ENCODE measurements around the gene ATP10A.

ATP10A gene

GRCh38 chr15:25787855-25788520, 75.1 kb downstream of the ATP10A start:
- WGBS (ENCODE audit: insufficient coverage) = 79% methylated on average over 12 of the region's 13 CpGs
- CTCF ChIA-PET = interaction anchor here (1.4 kb wide), 1 partner anchor 13 kb away, joined by 3 read pairs; no protein-coding TSS in a partner anchor

DNA sequence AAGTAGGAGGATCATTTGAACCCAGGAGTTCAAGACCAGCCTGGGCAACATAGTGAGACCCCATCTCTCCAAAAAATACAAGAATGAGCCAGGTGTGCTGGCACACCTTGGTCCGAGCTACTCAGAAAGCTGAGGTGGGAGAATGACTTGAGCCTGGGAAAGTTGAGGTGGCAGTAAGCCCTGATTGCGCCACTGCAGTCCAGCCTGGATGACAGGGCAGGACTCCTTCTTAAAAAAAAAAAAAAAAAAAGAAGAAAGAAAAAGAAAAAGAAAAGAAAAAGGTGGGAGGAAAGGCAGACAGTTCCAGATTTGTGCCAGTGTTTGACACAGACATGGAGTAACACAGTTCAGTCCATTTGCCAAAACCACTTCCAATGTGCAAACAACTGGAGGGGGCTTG, 75.7 kb downstream of the ATP10A start:
- peaks cover 0 to 69% (median 12%) of the 10 kb centered on the region in 4 experiments for H3K4me1 ChIP-seq (ENCODE audit: control extremely low read depth in 1 of 4, control insufficient read depth in 4 of 4, insufficient read depth in 4 of 4, low read length in 3 of 4)
- CTCF ChIA-PET = interaction anchor here (1.4 kb wide), 1 partner anchor 12 kb away, joined by 3 read pairs; no protein-coding TSS in a partner anchor
- 100% methylated on average over 1 of the region's 2 CpGs for WGBS (ENCODE audit: insufficient coverage)

More at GRCh38 chr15:25787855-25788520, 75.1 kb downstream of the ATP10A start:
- no peaks in the 10 kb centered on the region for H3K9me3 ChIP-seq (ENCODE audit: control extremely low read depth in 1 of 5, control insufficient read depth in 4 of 5, insufficient read depth in 2 of 5, low read depth in 1 of 5, low read length in 4 of 5)
- H3K36me3 ChIP-seq (ENCODE audit: control insufficient read depth in 4 of 4, insufficient read depth in 4 of 4, low read length in 3 of 4) = no peaks in the 10 kb centered on the region
- POLR2A ChIA-PET = no interaction called here
- no peak overlapping the region for H3K27ac ChIP-seq (ENCODE audit: insufficient read depth in 1 of 2, low read depth in 1 of 2, low read length in 2 of 2, poor library complexity in 1 of 2, severe bottlenecking in 2 of 2)
- peak overlapping the region in 1 of 7 experiments; percentile 3 for H3K4me3 ChIP-seq (ENCODE audit: control insufficient read depth in 1 of 7, extremely low read depth in 1 of 7, insufficient read depth in 4 of 7, low read depth in 2 of 7, low read length in 6 of 7)
- no peaks in the 10 kb centered on the region for H3K27me3 ChIP-seq (replicated peaks in 2 of 5; ENCODE audit: control insufficient read depth in 4 of 5, insufficient read depth in 5 of 5, low read length in 4 of 5)
- H3K4me1 ChIP-seq (ENCODE audit: control extremely low read depth in 1 of 4, control insufficient read depth in 4 of 4, insufficient read depth in 4 of 4, low read length in 3 of 4) = peaks cover 0 to 75% (median 16%) of the 10 kb centered on the region in 4 experiments
- DNase-seq = peak in 2 of 3 donors; percentile 47 to 53

DNA sequence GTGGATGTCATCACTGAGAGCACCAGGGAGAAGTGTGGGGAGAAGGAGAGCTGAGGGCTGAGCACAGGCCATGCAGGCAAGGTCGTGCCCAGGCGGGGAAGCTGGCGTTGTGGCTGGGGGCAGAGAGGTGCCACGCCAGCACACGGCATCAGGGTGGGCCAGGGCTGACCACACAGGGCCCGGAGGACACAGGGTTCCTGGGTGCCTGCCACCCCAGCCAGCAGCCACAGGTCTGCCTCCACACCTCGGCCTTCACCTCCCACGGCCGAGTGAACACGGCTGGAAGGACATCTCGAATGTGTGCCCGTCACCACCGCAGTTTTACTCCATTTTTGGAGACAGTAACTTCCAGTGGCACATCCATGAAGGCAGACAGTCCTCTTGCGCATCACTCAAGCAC, 77.1 kb downstream of the ATP10A start:
- no peak overlapping the region for H3K27ac ChIP-seq (ENCODE audit: insufficient read depth in 1 of 2, low read depth in 1 of 2, low read length in 2 of 2, poor library complexity in 1 of 2, severe bottlenecking in 2 of 2)
- WGBS (ENCODE audit: insufficient coverage) = 94% methylated on average over 14 of the region's 14 CpGs

More for the DNA sequence above, 75.7 kb downstream of the ATP10A start:
- POLR2A ChIA-PET = no interaction called here
- no peak overlapping the region for H3K27ac ChIP-seq (ENCODE audit: insufficient read depth in 1 of 2, low read depth in 1 of 2, low read length in 2 of 2, poor library complexity in 1 of 2, severe bottlenecking in 2 of 2)
- H3K27me3 ChIP-seq (replicated peaks in 2 of 5; ENCODE audit: control insufficient read depth in 4 of 5, insufficient read depth in 5 of 5, low read length in 4 of 5) = no peaks in the 10 kb centered on the region
- no peak for DNase-seq
- no peak overlapping the region for H3K4me3 ChIP-seq (ENCODE audit: control insufficient read depth in 1 of 7, extremely low read depth in 1 of 7, insufficient read depth in 4 of 7, low read depth in 2 of 7, low read length in 6 of 7)
- H3K9me3 ChIP-seq (ENCODE audit: control extremely low read depth in 1 of 5, control insufficient read depth in 4 of 5, insufficient read depth in 2 of 5, low read depth in 1 of 5, low read length in 4 of 5) = no peaks in the 10 kb centered on the region
- no peaks in the 10 kb centered on the region for H3K36me3 ChIP-seq (ENCODE audit: control insufficient read depth in 4 of 4, insufficient read depth in 4 of 4, low read length in 3 of 4)

GRCh38 chr15:25785641-25786025, 77.5 kb downstream of the ATP10A start:
- WGBS (ENCODE audit: insufficient coverage) = 50% methylated on average over 7 of the region's 9 CpGs
- H3K9me3 ChIP-seq (ENCODE audit: control extremely low read depth in 1 of 5, control insufficient read depth in 4 of 5, insufficient read depth in 2 of 5, low read depth in 1 of 5, low read length in 4 of 5) = no peaks in the 10 kb centered on the region
- CTCF ChIA-PET = interaction anchor here (1.4 kb wide), 2 partner anchors 74 to 148 kb away, joined by 3 read pairs; no protein-coding TSS in a partner anchor
- peak in 1 of 3 donors; percentile 36 for DNase-seq
- no peaks in the 10 kb centered on the region for H3K27me3 ChIP-seq (replicated peaks in 2 of 5; ENCODE audit: control insufficient read depth in 4 of 5, insufficient read depth in 5 of 5, low read length in 4 of 5)
- POLR2A ChIA-PET = interaction anchor here (0.7 kb wide), 1 partner anchor 22 kb away, joined by 3 read pairs; no protein-coding TSS in a partner anchor
- no peak overlapping the region for H3K4me3 ChIP-seq (ENCODE audit: control insufficient read depth in 1 of 7, extremely low read depth in 1 of 7, insufficient read depth in 4 of 7, low read depth in 2 of 7, low read length in 6 of 7)
- H3K36me3 ChIP-seq (ENCODE audit: control insufficient read depth in 4 of 4, insufficient read depth in 4 of 4, low read length in 3 of 4) = peaks cover 0 to 3% (median 1%) of the 10 kb centered on the region in 4 experiments
- no peak overlapping the region for H3K27ac ChIP-seq (ENCODE audit: insufficient read depth in 1 of 2, low read depth in 1 of 2, low read length in 2 of 2, poor library complexity in 1 of 2, severe bottlenecking in 2 of 2)
- peaks cover 0 to 52% (median 11%) of the 10 kb centered on the region in 4 experiments for H3K4me1 ChIP-seq (ENCODE audit: control extremely low read depth in 1 of 4, control insufficient read depth in 4 of 4, insufficient read depth in 4 of 4, low read length in 3 of 4)

More for the DNA sequence above, 77.1 kb downstream of the ATP10A start:
- Histone ChIP-seq H3K4me1 (ENCODE audit: control extremely low read depth in 1 of 4, control insufficient read depth in 4 of 4, insufficient read depth in 4 of 4, low read length in 3 of 4) (peaks cover 0 to 56% (median 11%) of the 10 kb centered on the region in 4 experiments), H3K36me3 (ENCODE audit: control insufficient read depth in 4 of 4, insufficient read depth in 4 of 4, low read length in 3 of 4) (no peaks in the 10 kb centered on the region), H3K4me3 (ENCODE audit: control insufficient read depth in 1 of 7, extremely low read depth in 1 of 7, insufficient read depth in 4 of 7, low read depth in 2 of 7, low read length in 6 of 7) (no peak overlapping the region), H3K9me3 (ENCODE audit: control extremely low read depth in 1 of 5, control insufficient read depth in 4 of 5, insufficient read depth in 2 of 5, low read depth in 1 of 5, low read length in 4 of 5) (no peaks in the 10 kb centered on the region), H3K27me3 (replicated peaks in 2 of 5; ENCODE audit: control insufficient read depth in 4 of 5, insufficient read depth in 5 of 5, low read length in 4 of 5) (no peaks in the 10 kb centered on the region)
- ChIA-PET CTCF (interaction anchor here (1.4 kb wide), 1 partner anchor 148 kb away, joined by 3 read pairs; no protein-coding TSS in a partner anchor), POLR2A (no interaction called here)
- DNase-seq = no peak

DNA sequence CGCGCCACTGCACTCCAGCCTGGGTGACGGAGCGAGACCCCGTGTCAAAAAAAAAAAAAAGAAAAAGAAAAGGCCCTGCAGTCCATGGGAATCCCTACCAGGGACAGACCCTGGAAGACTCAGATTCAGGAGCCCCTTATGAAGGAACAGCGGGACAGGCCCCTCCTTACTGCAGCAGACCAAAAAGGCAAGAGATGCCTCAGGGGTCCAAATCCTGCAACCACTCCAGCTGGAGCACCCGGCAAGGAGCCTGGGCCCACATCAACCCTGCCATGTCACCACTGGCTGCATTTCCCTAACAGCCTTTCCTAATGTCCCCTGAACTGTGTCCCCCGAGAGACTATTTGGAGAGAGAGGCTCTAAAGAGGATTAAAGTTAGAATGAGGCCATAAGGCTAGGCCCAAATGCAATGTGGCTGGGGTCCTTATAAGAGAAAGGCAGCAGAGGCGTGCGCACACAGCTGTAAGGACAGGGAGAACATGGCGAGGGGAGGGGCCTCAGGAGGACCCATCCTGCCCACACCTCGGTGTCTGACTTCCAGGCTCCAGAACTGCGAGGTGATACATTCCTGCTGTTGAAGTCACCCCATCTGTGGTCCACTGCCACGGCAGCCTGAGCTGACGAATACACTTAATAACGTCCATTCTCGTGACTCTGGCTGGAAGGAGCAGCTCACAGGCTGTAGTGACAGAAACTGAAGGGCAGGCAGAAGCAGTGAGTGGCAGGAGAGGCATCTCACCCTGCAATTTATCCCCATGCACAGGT, 78.1 kb downstream of the ATP10A start:
- POLR2A ChIA-PET = interaction anchor here (0.7 to 1.3 kb wide), 2 partner anchors 11 to 22 kb away, joined by 3 to 4 read pairs; no protein-coding TSS in a partner anchor

GRCh38 chr15:25783607-25784540, 79.3 kb downstream of the ATP10A start:
- H3K9me3 ChIP-seq (ENCODE audit: control extremely low read depth in 1 of 5, control insufficient read depth in 4 of 5, insufficient read depth in 2 of 5, low read depth in 1 of 5, low read length in 4 of 5) = no peaks in the 10 kb centered on the region
- peak in 2 of 3 donors; percentile 18 to 42 for DNase-seq
- 87% methylated on average over 16 of the region's 19 CpGs for WGBS (ENCODE audit: insufficient coverage)
- H3K36me3 ChIP-seq (ENCODE audit: control insufficient read depth in 4 of 4, insufficient read depth in 4 of 4, low read length in 3 of 4) = peaks cover 0 to 8% (median 4%) of the 10 kb centered on the region in 4 experiments
- no peak overlapping the region for H3K27ac ChIP-seq (ENCODE audit: insufficient read depth in 1 of 2, low read depth in 1 of 2, low read length in 2 of 2, poor library complexity in 1 of 2, severe bottlenecking in 2 of 2)
- no peaks in the 10 kb centered on the region for H3K27me3 ChIP-seq (replicated peaks in 2 of 5; ENCODE audit: control insufficient read depth in 4 of 5, insufficient read depth in 5 of 5, low read length in 4 of 5)
- H3K4me3 ChIP-seq (ENCODE audit: control insufficient read depth in 1 of 7, extremely low read depth in 1 of 7, insufficient read depth in 4 of 7, low read depth in 2 of 7, low read length in 6 of 7) = no peak overlapping the region
- ChIA-PET CTCF (interaction anchor here (1.2 to 1.7 kb wide), 7 partner anchors 9 to 149 kb away, joined by 3 to 10 read pairs (median 3); no protein-coding TSS in a partner anchor), POLR2A (interaction anchor here (0.7 to 1.3 kb wide), 2 partner anchors 12 to 78 kb away, joined by 4 read pairs; no protein-coding TSS in a partner anchor)
- peaks cover 0 to 45% (median 15%) of the 10 kb centered on the region in 4 experiments for H3K4me1 ChIP-seq (ENCODE audit: control extremely low read depth in 1 of 4, control insufficient read depth in 4 of 4, insufficient read depth in 4 of 4, low read length in 3 of 4)

More for the DNA sequence above, 78.1 kb downstream of the ATP10A start:
- 91% methylated on average over 17 of the region's 17 CpGs for WGBS (ENCODE audit: insufficient coverage)
- Histone ChIP-seq H3K27ac (ENCODE audit: insufficient read depth in 1 of 2, low read depth in 1 of 2, low read length in 2 of 2, poor library complexity in 1 of 2, severe bottlenecking in 2 of 2) (no peak overlapping the region), H3K9me3 (ENCODE audit: control extremely low read depth in 1 of 5, control insufficient read depth in 4 of 5, insufficient read depth in 2 of 5, low read depth in 1 of 5, low read length in 4 of 5) (no peaks in the 10 kb centered on the region), H3K4me1 (ENCODE audit: control extremely low read depth in 1 of 4, control insufficient read depth in 4 of 4, insufficient read depth in 4 of 4, low read length in 3 of 4) (peaks cover 0 to 46% (median 11%) of the 10 kb centered on the region in 4 experiments), H3K27me3 (replicated peaks in 2 of 5; ENCODE audit: control insufficient read depth in 4 of 5, insufficient read depth in 5 of 5, low read length in 4 of 5) (no peaks in the 10 kb centered on the region), H3K36me3 (ENCODE audit: control insufficient read depth in 4 of 4, insufficient read depth in 4 of 4, low read length in 3 of 4) (peaks cover 0 to 7% (median 3%) of the 10 kb centered on the region in 4 experiments), H3K4me3 (ENCODE audit: control insufficient read depth in 1 of 7, extremely low read depth in 1 of 7, insufficient read depth in 4 of 7, low read depth in 2 of 7, low read length in 6 of 7) (no peak overlapping the region)
- CTCF ChIA-PET = interaction anchor here (1.3 to 1.7 kb wide), 5 partner anchors 13 to 149 kb away, joined by 3 to 10 read pairs (median 3); no protein-coding TSS in a partner anchor
- DNase-seq = no peak
